HepG2 (cell line): Measurements from ENCODE around the gene DNAJC2. TPM values are rescaled to one million over a fixed set of nuclear protein-coding genes. Genes with fewer than 3 reads are reported as not detected.

Source experiments
- ELF1 ChIP-seq: sonication (generic); formaldehyde crosslinking; IDR thresholded peaks from 2 replicates; pipeline ENCODE4 v1.4.0; 2020; ENCODE audit warnings: missing genetic modification reagents
- FLYWCH1 ChIP-seq: sonication (generic); formaldehyde crosslinking; IDR thresholded peaks from 2 replicates; pipeline ENCODE4 v1.8.1; 2023; ENCODE audit warnings: mild to moderate bottlenecking, missing genetic modification reagents
- HNF4G ChIP-seq, 2 experiments: sonication (generic) in 1 of 2; formaldehyde crosslinking in 1 of 2; IDR thresholded peaks; 2 replicates each; pipeline versions ENCODE4 v1.4.0 to v1.6.1; 2011 to 2020; ENCODE audit warnings: borderline replicate concordance in 2 of 2, low read depth in 2 of 2, mild to moderate bottlenecking in 2 of 2, low read length in 1 of 2, missing genetic modification reagents in 1 of 2, moderate library complexity in 1 of 2
- HOXA5 ChIP-seq: sonication (generic); formaldehyde crosslinking; IDR thresholded peaks from 2 replicates; pipeline ENCODE4 v1.4.0; 2020; ENCODE audit warnings: missing genetic modification reagents
- KAT2B ChIP-seq: fragments of 150-350 bp; IDR thresholded peaks from 2 replicates; pipeline ENCODE4 v1.6.1; 2014; ENCODE audit warnings: low read depth, low read length, borderline replicate concordance
- MEIS1 ChIP-seq: sonication (generic); formaldehyde crosslinking; IDR thresholded peaks from 2 replicates; pipeline ENCODE4 v1.9.0; 2021; ENCODE audit warnings: mild to moderate bottlenecking, missing genetic modification reagents, moderate library complexity, borderline replicate concordance
- PAWR ChIP-seq: sonication (generic); formaldehyde crosslinking; IDR thresholded peaks from 2 replicates; pipeline ENCODE4 v1.4.0; 2020; ENCODE audit warnings: missing genetic modification reagents, mild to moderate bottlenecking, borderline replicate concordance
- SATB2 ChIP-seq: sonication (generic); formaldehyde crosslinking; IDR thresholded peaks from 2 replicates; pipeline ENCODE4 v1.5.0; 2020; ENCODE audit warnings: missing genetic modification reagents
- SOX5 ChIP-seq: IDR thresholded peaks from 2 replicates; pipeline ENCODE4 v1.6.1; 2016; ENCODE audit warnings: borderline replicate concordance
- ZFP90 ChIP-seq: sonication (generic); formaldehyde crosslinking; IDR thresholded peaks from 2 replicates; pipeline ENCODE4 v1.8.0; 2022; ENCODE audit warnings: missing genetic modification reagents, mild to moderate bottlenecking, inconsistent platforms, borderline replicate concordance
- ZNF33A ChIP-seq: sonication (generic); formaldehyde crosslinking; IDR thresholded peaks from 2 replicates; pipeline ENCODE4 v1.5.1; 2020; ENCODE audit warnings: missing genetic modification reagents, mild to moderate bottlenecking, moderate library complexity, borderline replicate concordance
- polyA plus RNA-seq, 8 experiments: library from polyadenylated mRNA; depleted of rRNA in 3 of 8; stranded (reverse) in 7 of 8; unstranded in 1 of 8; fragments of >200 nt; fragmentation: Illumina TruSeq in 4 of 8; extraction: Trizol in 4 of 8; gene quantifications; 2 replicates each; pipeline versions ENCODE4 v1.2.1 to v1.2.3, GENCODE V29; 2011 to 2016; ENCODE audit warnings: low read depth in 4 of 8, missing spikeins in 1 of 8, mixed read lengths in 1 of 8; ENCODE audit not compliant: insufficient read depth in 1 of 8
- total RNA-seq, 5 experiments: library from RNA; depleted of rRNA; stranded (reverse); fragments of >200 nt; fragmentation: Illumina TruSeq; extraction: Trizol; gene quantifications; 2 replicates each; pipeline ENCODE4 v1.2.3, GENCODE V29; 2016; ENCODE audit warnings: low read depth in 1 of 5
- TF ChIP-seq, protein P1 (sequence below): sonication (generic); formaldehyde crosslinking; IDR thresholded peaks from 2 replicates; pipeline ENCODE4 v1.8.0; 2022; ENCODE audit warnings: mild to moderate bottlenecking, missing genetic modification reagents, borderline replicate concordance
- TF ChIP-seq, protein P2 (sequence below): sonication (generic); formaldehyde crosslinking; IDR thresholded peaks from 2 replicates; pipeline ENCODE4 v1.4.0; 2020; ENCODE audit warnings: missing genetic modification reagents
- TF ChIP-seq, protein P3 (sequence below): sonication (generic); formaldehyde crosslinking; IDR thresholded peaks from 2 replicates; pipeline ENCODE4 v1.5.0; 2020; ENCODE audit warnings: mild to moderate bottlenecking, missing genetic modification reagents
- TF ChIP-seq, protein P4 (sequence below), 2 experiments: fragments of 450-650 bp in 1 of 2; sonication (generic) in 1 of 2; formaldehyde crosslinking; IDR thresholded peaks; 2 replicates each; pipeline versions ENCODE4 v1.5.0 to v1.8.0; 2020 to 2022; ENCODE audit warnings: mild to moderate bottlenecking in 1 of 2, missing genetic modification reagents in 1 of 2
- TF ChIP-seq, protein P5 (sequence below): sonication (generic); IDR thresholded peaks from 2 replicates; pipeline ENCODE4 v1.6.1; 2016; ENCODE audit warnings: low read depth, borderline replicate concordance
- TF ChIP-seq, protein P6 (sequence below): sonication (generic); formaldehyde crosslinking; IDR thresholded peaks from 2 replicates; pipeline ENCODE4 v1.5.1; 2020; ENCODE audit warnings: missing genetic modification reagents, mild to moderate bottlenecking, borderline replicate concordance

The DNAJC2 gene
- total and polyA plus RNA-seq, 2 of the 13 experiments (the other 11 are each of a cell fraction or from before 2014, with no cell fraction given): 19.6 to 42.0 TPM

DNA sequence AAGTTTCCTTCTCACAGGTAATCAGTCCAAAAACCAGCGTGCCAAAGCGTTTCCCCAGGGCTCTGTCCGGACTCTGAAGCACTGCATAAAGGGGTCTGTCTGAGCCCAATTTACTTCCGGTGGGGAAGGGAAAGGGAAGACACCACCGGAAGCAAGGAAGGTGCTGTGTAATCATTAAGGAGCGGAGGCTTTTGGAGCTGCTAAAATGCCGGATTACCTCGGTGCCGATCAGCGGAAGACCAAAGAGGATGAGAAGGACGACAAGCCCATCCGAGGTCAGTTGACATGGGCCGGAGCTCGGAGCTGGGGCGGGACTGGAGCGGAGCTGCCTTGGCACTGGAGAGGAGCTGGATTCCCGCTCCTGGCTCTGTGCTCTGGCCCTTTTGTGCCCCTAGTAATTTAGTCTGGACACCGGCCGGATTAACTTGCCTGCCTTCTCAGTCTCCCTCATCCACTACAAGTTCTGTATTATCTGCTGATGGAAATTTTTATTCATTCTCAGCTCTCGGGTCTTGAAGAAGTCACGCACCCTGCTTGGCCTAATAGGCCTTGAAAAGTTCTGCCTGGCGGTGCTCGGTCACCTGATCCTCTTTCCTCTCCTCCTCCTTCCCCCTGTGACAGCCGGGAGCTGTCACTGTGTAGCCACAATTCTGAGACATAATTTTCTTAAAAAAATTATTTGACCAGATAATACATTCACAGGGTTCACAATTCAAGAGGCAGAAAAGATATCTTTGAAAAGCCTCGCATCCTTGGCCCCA lies 3.1 kb upstream of the DNAJC2 start, which contains the start of gene PSMC2 (continued):
- TF ChIP-seq, protein P1, sequence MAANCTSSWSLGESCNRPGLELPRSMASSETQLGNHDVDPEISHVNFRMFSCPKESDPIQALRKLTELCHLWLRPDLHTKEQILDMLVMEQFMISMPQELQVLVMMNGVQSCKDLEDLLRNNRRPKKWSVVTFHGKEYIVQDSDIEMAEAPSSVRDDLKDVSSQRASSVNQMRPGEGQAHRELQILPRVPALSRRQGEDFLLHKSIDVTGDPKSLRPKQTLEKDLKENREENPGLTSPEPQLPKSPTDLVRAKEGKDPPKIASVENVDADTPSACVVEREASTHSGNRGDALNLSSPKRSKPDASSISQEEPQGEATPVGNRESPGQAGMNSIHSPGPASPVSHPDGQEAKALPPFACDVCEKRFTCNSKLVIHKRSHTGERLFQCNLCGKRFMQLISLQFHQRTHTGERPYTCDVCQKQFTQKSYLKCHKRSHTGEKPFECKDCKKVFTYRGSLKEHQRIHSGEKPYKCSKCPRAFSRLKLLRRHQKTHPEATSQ (CRISPR knock-in tag): no peak; the same call in 1 of the 2 replicates
- TF ChIP-seq PAWR (no peak), HOXA5 (CRISPR knock-in tag) (no peak; the same call in 1 of the 2 replicates), FLYWCH1 (CRISPR knock-in tag) (no peak), ZFP90 (peak; percentile 63; the same call in 1 of the 2 replicates), MEIS1 (CRISPR knock-in tag) (peak; percentile 50; the same call in 1 of the 2 replicates), HNF4G (IDR thresholded peaks at IDR 0.05; ENCODE audit: borderline replicate concordance, low read depth, low read length) (peak; percentile 44; the same call in 1 of the 2 replicates), HNF4G (CRISPR knock-in tag; IDR thresholded peaks at IDR 0.05; ENCODE audit: borderline replicate concordance, low read depth) (no peak), KAT2B (no peak), ELF1 (CRISPR knock-in tag) (peak; percentile 85), SATB2 (CRISPR knock-in tag) (no peak), SOX5 (0 out of 2 replicates have a peak, but pooled peaks have one; percentile 19), ZNF33A (CRISPR knock-in tag) (peak; percentile 67; the same call in 1 of the 2 replicates)
- TF ChIP-seq, protein P2, sequence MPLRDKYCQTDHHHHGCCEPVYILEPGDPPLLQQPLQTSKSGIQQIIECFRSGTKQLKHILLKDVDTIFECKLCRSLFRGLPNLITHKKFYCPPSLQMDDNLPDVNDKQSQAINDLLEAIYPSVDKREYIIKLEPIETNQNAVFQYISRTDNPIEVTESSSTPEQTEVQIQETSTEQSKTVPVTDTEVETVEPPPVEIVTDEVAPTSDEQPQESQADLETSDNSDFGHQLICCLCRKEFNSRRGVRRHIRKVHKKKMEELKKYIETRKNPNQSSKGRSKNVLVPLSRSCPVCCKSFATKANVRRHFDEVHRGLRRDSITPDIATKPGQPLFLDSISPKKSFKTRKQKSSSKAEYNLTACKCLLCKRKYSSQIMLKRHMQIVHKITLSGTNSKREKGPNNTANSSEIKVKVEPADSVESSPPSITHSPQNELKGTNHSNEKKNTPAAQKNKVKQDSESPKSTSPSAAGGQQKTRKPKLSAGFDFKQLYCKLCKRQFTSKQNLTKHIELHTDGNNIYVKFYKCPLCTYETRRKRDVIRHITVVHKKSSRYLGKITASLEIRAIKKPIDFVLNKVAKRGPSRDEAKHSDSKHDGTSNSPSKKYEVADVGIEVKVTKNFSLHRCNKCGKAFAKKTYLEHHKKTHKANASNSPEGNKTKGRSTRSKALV (CRISPR knock-in tag): peak; percentile 35; the same call in 1 of the 2 replicates
- TF ChIP-seq, protein P3, sequence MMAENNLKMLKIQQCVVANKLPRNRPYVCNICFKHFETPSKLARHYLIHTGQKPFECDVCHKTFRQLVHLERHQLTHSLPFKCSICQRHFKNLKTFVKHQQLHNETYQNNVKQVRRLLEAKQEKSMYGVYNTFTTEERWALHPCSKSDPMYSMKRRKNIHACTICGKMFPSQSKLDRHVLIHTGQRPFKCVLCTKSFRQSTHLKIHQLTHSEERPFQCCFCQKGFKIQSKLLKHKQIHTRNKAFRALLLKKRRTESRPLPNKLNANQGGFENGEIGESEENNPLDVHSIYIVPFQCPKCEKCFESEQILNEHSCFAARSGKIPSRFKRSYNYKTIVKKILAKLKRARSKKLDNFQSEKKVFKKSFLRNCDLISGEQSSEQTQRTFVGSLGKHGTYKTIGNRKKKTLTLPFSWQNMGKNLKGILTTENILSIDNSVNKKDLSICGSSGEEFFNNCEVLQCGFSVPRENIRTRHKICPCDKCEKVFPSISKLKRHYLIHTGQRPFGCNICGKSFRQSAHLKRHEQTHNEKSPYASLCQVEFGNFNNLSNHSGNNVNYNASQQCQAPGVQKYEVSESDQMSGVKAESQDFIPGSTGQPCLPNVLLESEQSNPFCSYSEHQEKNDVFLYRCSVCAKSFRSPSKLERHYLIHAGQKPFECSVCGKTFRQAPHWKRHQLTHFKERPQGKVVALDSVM (CRISPR knock-in tag): 0 out of 2 replicates have a peak, but pooled peaks have one; percentile 14
- TF ChIP-seq, protein P4, sequence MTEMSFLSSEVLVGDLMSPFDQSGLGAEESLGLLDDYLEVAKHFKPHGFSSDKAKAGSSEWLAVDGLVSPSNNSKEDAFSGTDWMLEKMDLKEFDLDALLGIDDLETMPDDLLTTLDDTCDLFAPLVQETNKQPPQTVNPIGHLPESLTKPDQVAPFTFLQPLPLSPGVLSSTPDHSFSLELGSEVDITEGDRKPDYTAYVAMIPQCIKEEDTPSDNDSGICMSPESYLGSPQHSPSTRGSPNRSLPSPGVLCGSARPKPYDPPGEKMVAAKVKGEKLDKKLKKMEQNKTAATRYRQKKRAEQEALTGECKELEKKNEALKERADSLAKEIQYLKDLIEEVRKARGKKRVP (CRISPR knock-in tag; IDR thresholded peaks at IDR 0.05): no peak
- TF ChIP-seq, protein P5, sequence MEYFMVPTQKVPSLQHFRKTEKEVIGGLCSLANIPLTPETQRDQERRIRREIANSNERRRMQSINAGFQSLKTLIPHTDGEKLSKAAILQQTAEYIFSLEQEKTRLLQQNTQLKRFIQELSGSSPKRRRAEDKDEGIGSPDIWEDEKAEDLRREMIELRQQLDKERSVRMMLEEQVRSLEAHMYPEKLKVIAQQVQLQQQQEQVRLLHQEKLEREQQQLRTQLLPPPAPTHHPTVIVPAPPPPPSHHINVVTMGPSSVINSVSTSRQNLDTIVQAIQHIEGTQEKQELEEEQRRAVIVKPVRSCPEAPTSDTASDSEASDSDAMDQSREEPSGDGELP: peak; percentile 39; the same call in 1 of the 2 replicates
- TF ChIP-seq, protein P6, sequence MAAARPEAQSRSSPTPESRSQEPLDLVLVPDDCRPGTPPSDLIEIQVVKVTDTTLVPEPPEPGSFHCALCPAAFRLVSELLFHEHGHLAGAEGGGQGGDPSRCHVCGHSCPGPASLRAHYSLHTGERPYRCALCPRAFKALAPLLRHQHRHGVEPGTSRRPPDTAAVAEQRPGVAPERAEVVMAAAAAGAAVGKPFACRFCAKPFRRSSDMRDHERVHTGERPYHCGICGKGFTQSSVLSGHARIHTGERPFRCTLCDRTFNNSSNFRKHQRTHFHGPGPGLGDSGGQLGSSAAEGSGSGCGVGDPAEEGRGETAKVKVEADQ: peak; percentile 79; the same call in 1 of the 2 replicates
